NCI-H2107 treated with DMSO at 0.1 percent for 48 hours (cell line): ENCODE data around the gene SBK1.
"Not testable (repeated sequence)": the region's sequence is repeated elsewhere in the genome, so short reads cannot be mapped to it uniquely, and the experiment has no call there.

ENCODE experiments used
- DNase-seq: peaks from one replicate; lab custom pipeline; 2025; ENCODE audit not compliant: unreplicated experiment; lab: John Stamatoyannopoulos, UW

Gene SBK1

GRCh38 chr16:28330232-28330631 lies 37.9 kb downstream of the SBK1 start:
- not testable (repeated sequence) for DNase-seq

GRCh38 chr16:28330981-28331380 lies 38.7 kb downstream of the SBK1 start:
- DNase-seq, result not testable (repeated sequence)

GRCh38 chr16:28332632-28333031 lies 40.3 kb downstream of the SBK1 start:
- not testable (repeated sequence) for DNase-seq

GRCh38 chr16:28335678-28336077 lies 43.4 kb downstream of the SBK1 start:
- not testable (repeated sequence) for DNase-seq

- not testable (repeated sequence) for DNase-seq
Observed at GRCh38 chr16:28336940-28337710, 44.8 kb downstream of the SBK1 start.

- not testable (repeated sequence) for DNase-seq
Observed at GRCh38 chr16:28338230-28338629, 45.9 kb downstream of the SBK1 start.

- not testable (repeated sequence) for DNase-seq
Observed at GRCh38 chr16:28362600-28362999, 70.3 kb downstream of the SBK1 start.

GRCh38 chr16:28363408-28363807 lies 71.1 kb downstream of the SBK1 start, which contains the start of gene NPIPB6:
NPIPB6 (minus strand) TSS chr16:28363508; CDS start chr16:28362822, 686 bp downstream.
- not testable (repeated sequence) for DNase-seq

- not testable (repeated sequence) for DNase-seq
Observed at GRCh38 chr16:28364268-28365173, 72.2 kb downstream of the SBK1 start.

GRCh38 chr16:28367926-28368325 lies 75.6 kb downstream of the SBK1 start:
- not testable (repeated sequence) for DNase-seq
